Body of pancreas (tissue), 4 donors: ENCODE measurements around the gene HAUS1.

Source experiments
- CTCF ChIP-seq, 7 experiments: fragments of 450-650 bp in 4 of 7; fragments of 200-600 bp in 3 of 7; sonication (generic) in 3 of 7; IDR thresholded peaks; one replicate each; pipeline ENCODE4 v1.5.1; 2016 to 2019; ENCODE audit warnings: antibody characterized with exemption in 7 of 7
- POLR2A ChIP-seq, 3 donors: fragments of 450-650 bp; IDR thresholded peaks; one replicate each; pipeline ENCODE4 v1.6.1; 2016; ENCODE audit warnings: antibody characterized with exemption in 3 of 3, mild to moderate bottlenecking in 2 of 3

GRCh38 chr18:46080156-46080555 is 24.0 kb upstream of the HAUS1 start:
- TF ChIP-seq CTCF (IDR thresholded peaks at IDR 0.05) (no peak), POLR2A (IDR thresholded peaks at IDR 0.05) (no peak)
